Right lobe of liver (tissue), 6 donors: Measurements from ENCODE around the gene PTPRN2. TPM values are rescaled to one million over a fixed set of nuclear protein-coding genes. Genes with fewer than 3 reads are reported as not detected.

Experiments used
- ATAC-seq, 4 donors: fragments of 200-7000 bp; cut with Tn5 transposase; one replicate each; pipeline ENCODE4 v1.9.1; 2020; ENCODE audit warnings: mild to moderate bottlenecking in 4 of 4, moderate library complexity in 4 of 4
- DNase-seq, 3 donors: peaks; one replicate each; pipeline ENCODE4 v3.0.0-alpha.2; 2020
- H3K27ac ChIP-seq, 3 donors: fragments of 200-600 bp; one replicate each; pipeline ENCODE4 v1.8.0; 2022
- H3K27me3 ChIP-seq, 2 donors: fragments of 200-600 bp; one replicate each; pipeline ENCODE4 v1.8.0; 2022
- H3K36me3 ChIP-seq, 4 donors: fragments of 200-600 bp; sonication (generic) in 1 of 4; one replicate each; pipeline versions ENCODE4 v1.5.1 to v1.8.0; 2017 to 2022; ENCODE audit warnings: control low read depth in 1 of 4
- H3K4me1 ChIP-seq, 4 donors: fragments of 200-600 bp; sonication (generic) in 1 of 4; one replicate each; pipeline versions ENCODE4 v1.5.1 to v1.8.0; 2017 to 2022; ENCODE audit warnings: control low read depth in 1 of 4
- H3K4me3 ChIP-seq, 3 donors: fragments of 200-600 bp; one replicate each; pipeline ENCODE4 v1.8.0; 2022
- H3K9me3 ChIP-seq, 4 donors: fragments of 200-600 bp; sonication (generic) in 1 of 4; one replicate each; pipeline versions ENCODE4 v1.5.1 to v1.8.0; 2017 to 2022; ENCODE audit warnings: control low read depth in 1 of 4
- POLR2A ChIP-seq: fragments of 450-650 bp; IDR thresholded peaks from one replicate; pipeline ENCODE4 v1.6.1; 2017; ENCODE audit warnings: antibody characterized with exemption, mild to moderate bottlenecking
- WGBS: methylation state at CpG from one replicate; pipeline ENCODE4 v1.1.6; 2018; ENCODE audit warnings: low coverage, low lambda C conversion rate; ENCODE audit not compliant: insufficient coverage; ENCODE audit errors: missing lambda C conversion rate; 5-methylcytosine and 5-hydroxymethylcytosine counted together
- intact Hi-C, 2 donors: fragments of 100-400 bp; cut with DNase I; formaldehyde crosslinking; loops; one replicate each; pipeline versions ENCODE4 v1.11.2 to v1.14.1; 2022
- total RNA-seq, 6 experiments: library from RNA; depleted of rRNA in 2 of 6; stranded (reverse); fragments of >200 nt in 2 of 6; fragmentation: NEBNext Ultra II Directional in 3 of 6; extraction: Animal tissue kit (Norgen Biotek cat#: 25700) in 3 of 6; gene quantifications; one replicate each; pipeline versions ENCODE4 v1.1.0 to v1.2.4, GENCODE V29; 2016 to 2023
- TF ChIP-seq, protein P1 (sequence below), 4 donors: fragments of 200-600 bp in 3 of 4; fragments of 450-650 bp in 1 of 4; IDR thresholded peaks; one replicate each; pipeline versions ENCODE4 v1.5.1 to v1.8.0; 2016 to 2022; ENCODE audit warnings: antibody characterized with exemption in 4 of 4, mild to moderate bottlenecking in 2 of 4
- donor health status: DM: no; HTN: yes; CAD: no.
- donor health status: DM: no; HTN: no; CAD: no.
- donor health status: DM: no; HTN: no; CAD: no.
- donor health status: DM: no; HTN: yes; CAD: no.
- donor health status: DM: no; HTN: yes; CAD: no.

The PTPRN2 gene
- total RNA-seq, 6 experiments from 2014 or later = 0.15 to 0.87 (median 0.67) TPM

DNA sequence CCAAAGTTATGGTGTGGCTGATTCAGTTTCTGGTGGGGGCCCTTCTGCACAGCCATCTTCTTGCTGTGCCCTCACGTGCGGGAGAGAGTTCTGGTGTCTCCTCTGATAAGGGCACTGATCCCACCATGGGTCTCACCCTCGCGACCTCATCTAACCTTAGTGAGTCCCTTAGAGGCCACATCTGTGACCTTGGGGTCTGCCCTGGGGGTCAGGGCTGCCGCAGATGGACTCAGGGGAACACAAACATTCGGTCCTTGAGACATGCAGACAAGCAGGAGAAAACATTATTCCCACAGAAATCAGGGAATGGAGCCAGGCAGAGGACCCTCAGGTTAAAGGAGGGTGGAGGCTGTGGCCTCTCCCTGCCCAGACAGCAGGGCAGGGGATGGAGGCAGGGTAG, 1072.9 kb downstream of the PTPRN2 start:
- H3K36me3 ChIP-seq = no peaks in the 10 kb centered on the region
- WGBS = 43% methylated on average over 3 of the region's 6 CpGs
- DNase-seq (peak in 1 of 3 donors; percentile 37), ATAC-seq (no peak)
- H3K9me3 ChIP-seq = no peaks in the 10 kb centered on the region
- no peak for TF ChIP-seq POLR2A
- TF ChIP-seq, protein P1, sequence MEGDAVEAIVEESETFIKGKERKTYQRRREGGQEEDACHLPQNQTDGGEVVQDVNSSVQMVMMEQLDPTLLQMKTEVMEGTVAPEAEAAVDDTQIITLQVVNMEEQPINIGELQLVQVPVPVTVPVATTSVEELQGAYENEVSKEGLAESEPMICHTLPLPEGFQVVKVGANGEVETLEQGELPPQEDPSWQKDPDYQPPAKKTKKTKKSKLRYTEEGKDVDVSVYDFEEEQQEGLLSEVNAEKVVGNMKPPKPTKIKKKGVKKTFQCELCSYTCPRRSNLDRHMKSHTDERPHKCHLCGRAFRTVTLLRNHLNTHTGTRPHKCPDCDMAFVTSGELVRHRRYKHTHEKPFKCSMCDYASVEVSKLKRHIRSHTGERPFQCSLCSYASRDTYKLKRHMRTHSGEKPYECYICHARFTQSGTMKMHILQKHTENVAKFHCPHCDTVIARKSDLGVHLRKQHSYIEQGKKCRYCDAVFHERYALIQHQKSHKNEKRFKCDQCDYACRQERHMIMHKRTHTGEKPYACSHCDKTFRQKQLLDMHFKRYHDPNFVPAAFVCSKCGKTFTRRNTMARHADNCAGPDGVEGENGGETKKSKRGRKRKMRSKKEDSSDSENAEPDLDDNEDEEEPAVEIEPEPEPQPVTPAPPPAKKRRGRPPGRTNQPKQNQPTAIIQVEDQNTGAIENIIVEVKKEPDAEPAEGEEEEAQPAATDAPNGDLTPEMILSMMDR (IDR thresholded peaks at IDR 0.05) = no peak
- no peak overlapping the region for H3K27ac ChIP-seq
- no peaks in the 10 kb centered on the region for H3K4me1 ChIP-seq
- H3K27me3 ChIP-seq = no peaks in the 10 kb centered on the region
- no peak overlapping the region for H3K4me3 ChIP-seq
- intact Hi-C loops = no loop called here

DNA sequence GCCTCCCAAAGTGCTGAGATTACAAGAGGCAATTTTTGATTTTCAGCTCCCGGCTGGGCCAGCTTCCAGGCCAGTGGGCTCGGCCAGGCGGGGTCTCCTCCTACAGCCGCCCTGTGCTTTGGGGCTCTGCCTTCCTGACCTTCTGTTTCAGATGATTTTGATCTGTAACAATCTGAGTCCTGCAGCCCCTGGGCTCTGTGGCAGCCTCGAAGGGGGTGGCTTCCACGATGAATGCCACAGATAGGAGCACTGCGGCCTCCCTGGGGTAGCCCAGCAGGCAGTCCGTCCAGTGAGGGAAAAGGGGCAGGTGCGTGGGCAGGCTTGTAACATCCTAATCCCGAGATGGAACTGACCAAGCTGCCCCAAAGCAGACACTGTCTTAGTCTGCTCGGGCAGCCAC, 1073.3 kb downstream of the PTPRN2 start:
- 49% methylated on average over 8 of the region's 11 CpGs for WGBS
- intact Hi-C loops = no loop called here
- DNase-seq = peak in 1 of 3 donors; percentile 37
- H3K27ac ChIP-seq = no peak overlapping the region
- no peak for ATAC-seq
- H3K4me1 ChIP-seq = no peaks in the 10 kb centered on the region
- no peaks in the 10 kb centered on the region for H3K9me3 ChIP-seq
- H3K27me3 ChIP-seq = no peaks in the 10 kb centered on the region
- TF ChIP-seq, protein P1 (IDR thresholded peaks at IDR 0.05) = no peak
- TF ChIP-seq POLR2A = no peak
- no peak overlapping the region for H3K4me3 ChIP-seq
- H3K36me3 ChIP-seq = no peaks in the 10 kb centered on the region

DNA sequence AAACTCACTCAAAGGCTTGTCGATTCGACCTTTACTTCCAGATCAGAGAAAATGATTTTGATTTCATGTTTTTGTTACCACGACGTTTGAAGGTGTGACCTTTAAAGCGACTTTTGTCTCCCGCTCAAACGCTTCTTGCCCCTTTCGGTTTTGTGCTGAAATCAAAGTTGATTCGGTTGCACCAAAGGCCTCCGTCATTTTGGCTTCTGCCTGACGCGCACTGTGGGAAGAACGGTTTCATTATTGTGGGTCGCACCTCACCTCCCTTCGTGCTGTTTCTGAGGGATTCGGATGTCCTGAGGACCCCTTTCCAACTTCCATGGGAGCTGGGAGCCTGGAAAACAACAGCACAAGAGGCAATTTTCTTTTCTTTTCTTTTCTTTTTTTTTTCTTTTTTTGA, 1073.9 kb downstream of the PTPRN2 start:
- no peak overlapping the region for H3K4me3 ChIP-seq
- WGBS = 77% methylated on average over 14 of the region's 16 CpGs
- ATAC-seq (no peak), DNase-seq (no peak)
- H3K27me3 ChIP-seq = no peaks in the 10 kb centered on the region
- no peaks in the 10 kb centered on the region for H3K4me1 ChIP-seq
- H3K27ac ChIP-seq = no peak overlapping the region
- TF ChIP-seq, protein P1 (IDR thresholded peaks at IDR 0.05) = no peak
- TF ChIP-seq POLR2A = no peak
- H3K36me3 ChIP-seq = no peaks in the 10 kb centered on the region
- intact Hi-C loops = no loop called here
- no peaks in the 10 kb centered on the region for H3K9me3 ChIP-seq

DNA sequence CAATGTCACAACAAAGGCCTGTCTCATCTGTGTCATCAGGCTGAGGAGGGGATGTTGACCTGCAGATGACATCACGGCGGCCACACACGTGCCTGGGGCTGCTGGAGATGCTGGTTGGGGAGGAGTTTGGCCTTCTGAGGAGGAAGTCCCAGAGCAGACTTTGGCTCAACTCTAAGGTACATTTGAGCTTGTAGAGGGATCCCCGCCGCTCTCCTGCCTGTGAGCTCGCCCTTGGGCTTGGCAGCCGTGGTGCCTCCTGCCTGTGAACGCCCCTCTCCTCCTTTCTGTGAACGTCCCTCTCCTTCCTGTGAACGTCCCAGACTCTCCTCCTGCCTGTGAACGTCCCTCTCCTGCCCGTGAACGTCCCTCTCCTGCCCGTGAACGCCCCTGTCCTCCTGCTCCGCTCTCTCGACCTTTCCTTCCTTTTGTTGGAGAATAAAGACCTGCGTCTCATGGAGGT, 1074.4 kb downstream of the PTPRN2 start:
- Histone ChIP-seq H3K27ac (no peak overlapping the region), H3K27me3 (no peaks in the 10 kb centered on the region), H3K4me3 (no peak overlapping the region), H3K4me1 (no peaks in the 10 kb centered on the region), H3K36me3 (no peaks in the 10 kb centered on the region), H3K9me3 (no peaks in the 10 kb centered on the region)
- DNase-seq (peak in 1 of 3 donors; percentile 34), ATAC-seq (peak in 1 of 4 donors; percentile 25)
- intact Hi-C loops = no loop called here
- no peak for TF ChIP-seq POLR2A
- TF ChIP-seq, protein P1 (IDR thresholded peaks at IDR 0.05) = no peak
- 38% methylated on average over 10 of the region's 18 CpGs for WGBS

DNA sequence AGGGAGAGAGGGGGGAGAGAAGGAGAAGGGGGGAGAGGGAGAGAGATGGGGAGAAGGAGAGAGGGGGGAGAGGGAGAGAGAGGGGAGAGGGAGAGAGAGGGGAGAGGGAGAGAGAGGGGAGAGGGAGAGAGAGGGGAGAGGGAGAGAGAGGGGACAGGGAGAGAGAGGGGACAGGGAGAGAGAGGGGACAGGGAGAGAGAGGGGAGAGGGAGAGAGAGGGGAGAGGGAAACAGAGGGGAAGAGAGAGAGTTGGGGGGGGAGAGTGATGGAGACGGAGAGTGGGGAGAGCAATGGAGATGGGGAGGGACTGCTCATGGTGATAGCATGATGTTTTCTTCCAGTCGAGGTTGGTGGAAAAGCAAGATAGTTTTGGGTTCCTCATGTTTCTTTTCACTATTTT, 1078.4 kb downstream of the PTPRN2 start:
- WGBS = 74% methylated on average over 2 of the region's 2 CpGs
- intact Hi-C loops = no loop called here
- no peaks in the 10 kb centered on the region for H3K4me1 ChIP-seq
- TF ChIP-seq POLR2A = no peak
- TF ChIP-seq, protein P1 (IDR thresholded peaks at IDR 0.05) = no peak
- H3K4me3 ChIP-seq = no peak overlapping the region
- H3K36me3 ChIP-seq = no peaks in the 10 kb centered on the region
- no peaks in the 10 kb centered on the region for H3K9me3 ChIP-seq
- DNase-seq (no peak), ATAC-seq (no peak)
- H3K27ac ChIP-seq = no peak overlapping the region
- no peaks in the 10 kb centered on the region for H3K27me3 ChIP-seq
